H1 (cell line): ENCODE results near the gene TSC2. TPM values are rescaled to one million over a fixed set of nuclear protein-coding genes. Genes with fewer than 3 reads are reported as not detected.

Experiments used
- CTCF ChIA-PET: fragments of 300-600 bp; sonication (Branson Sonifier 250); formaldehyde crosslinking; loops from one replicate; lab custom pipeline; 2021; ENCODE audit not compliant: partially characterized antibody; lab: Charles Lee
- POLR2A ChIA-PET: fragments of 300-600 bp; sonication (Branson Sonifier 250); formaldehyde crosslinking; loops from one replicate; lab custom pipeline; 2021; ENCODE audit warnings: inconsistent platforms; ENCODE audit not compliant: partially characterized antibody; lab: Charles Lee
- DNase-seq, 2 experiments: peaks; one replicate each; pipeline versions ENCODE4 v3.0.0 to v3.0.0-alpha.2; 2010 to 2022; ENCODE audit warnings: low spot score in 2 of 2, low read depth in 1 of 2, mixed read lengths in 1 of 2
- FAIRE-seq: peaks from 2 replicates; lab custom pipeline; 2011; peaks lifted over from hg19 to GRCh38; lab: Jason Lieb, UNC
- H2AFZ ChIP-seq: 2 replicates; pipeline ENCODE4 v1.8.1; 2012; ENCODE audit warnings: low read length, inconsistent platforms
- H2AK5ac ChIP-seq: 2 replicates; pipeline ENCODE4 v1.6.1; 2013; ENCODE audit warnings: low read depth, low read length
- H2BK120ac ChIP-seq: replicated peaks from 2 replicates; pipeline ENCODE3; 2013; ENCODE audit warnings: low read depth, low read length, inconsistent platforms
- H2BK12ac ChIP-seq: 2 replicates; pipeline ENCODE4 v1.6.1; 2013; ENCODE audit warnings: low read depth, low read length
- H2BK15ac ChIP-seq: 2 replicates; pipeline ENCODE4 v1.6.1; 2013; ENCODE audit warnings: low read length
- H2BK20ac ChIP-seq: 2 replicates; pipeline ENCODE4 v1.6.1; 2013; ENCODE audit warnings: low read length
- H2BK5ac ChIP-seq: 2 replicates; pipeline ENCODE4 v1.6.1; 2013; ENCODE audit warnings: low read depth, low read length
- H3K14ac ChIP-seq: 2 replicates; pipeline ENCODE4 v1.6.1; 2013; ENCODE audit warnings: inconsistent platforms; ENCODE audit not compliant: insufficient read length
- H3K18ac ChIP-seq: 2 replicates; pipeline ENCODE4 v1.6.1; 2013; ENCODE audit warnings: low read length; ENCODE audit errors: extremely low read depth
- H3K23ac ChIP-seq: 2 replicates; pipeline ENCODE4 v1.6.1; 2013; ENCODE audit warnings: inconsistent platforms; ENCODE audit not compliant: insufficient read length
- H3K23me2 ChIP-seq: 2 replicates; pipeline ENCODE4 v1.6.1; 2013; ENCODE audit warnings: low read depth, low read length
- H3K27ac ChIP-seq: 2 replicates; pipeline ENCODE4 v1.6.1; 2011; ENCODE audit warnings: low read depth, low read length, inconsistent platforms
- H3K27me3 ChIP-seq, 4 experiments: replicated peaks in 1 of 4; 1 replicate in 1 of 4; 2 replicates in 3 of 4; pipeline versions ENCODE4 v1.6.1 to v1.8.1; 2011 to 2013; ENCODE audit warnings: low read length in 3 of 4, mild to moderate bottlenecking in 3 of 4, inconsistent platforms in 2 of 4, mixed read lengths in 2 of 4, moderate library complexity in 1 of 4; ENCODE audit not compliant: control insufficient read depth in 3 of 4, insufficient read depth in 3 of 4; ENCODE audit errors: extremely low read depth in 1 of 4
- H3K36me3 ChIP-seq, 4 experiments: 2 replicates each; pipeline versions ENCODE4 v1.6.1 to v1.8.1; 2011 to 2013; ENCODE audit warnings: mild to moderate bottlenecking in 4 of 4, low read length in 3 of 4, moderate library complexity in 2 of 4, control low read depth in 1 of 4, inconsistent platforms in 1 of 4; ENCODE audit not compliant: insufficient read depth in 4 of 4, control insufficient read depth in 2 of 4
- H3K4ac ChIP-seq: replicated peaks from 2 replicates; pipeline ENCODE3; 2013; ENCODE audit warnings: low read length, low read depth, mixed read lengths, inconsistent platforms; ENCODE audit not compliant: insufficient read length
- H3K4me1 ChIP-seq, 4 experiments: replicated peaks in 1 of 4; 1 replicate in 1 of 4; 2 replicates in 3 of 4; pipeline versions ENCODE4 v1.6.1 to v1.8.1; 2011 to 2013; ENCODE audit warnings: low read length in 3 of 4, inconsistent platforms in 2 of 4, mixed read lengths in 1 of 4; ENCODE audit not compliant: insufficient read depth in 4 of 4, control insufficient read depth in 3 of 4
- H3K4me2 ChIP-seq, 2 experiments: 2 replicates each; pipeline versions ENCODE4 v1.6.1 to v1.8.1; 2011 to 2013; ENCODE audit warnings: low read depth in 2 of 2, low read length in 2 of 2, control low read depth in 1 of 2, inconsistent platforms in 1 of 2, mild to moderate bottlenecking in 1 of 2; ENCODE audit not compliant: insufficient read depth in 1 of 2
- H3K4me3 ChIP-seq, 4 experiments: fragments of 200-600, 300-600 bp in 1 of 4; sonication (generic), shearing (Covaris generic), sonication (Bioruptor Twin) in 1 of 4; 2 replicates each; pipeline versions ENCODE4 v1.5.1 to v1.8.1; 2011 to 2016; ENCODE audit warnings: low read length in 4 of 4, low read depth in 3 of 4, control low read depth in 2 of 4, inconsistent platforms in 2 of 4, mild to moderate bottlenecking in 2 of 4, mixed read lengths in 1 of 4, moderate library complexity in 1 of 4; ENCODE audit not compliant: insufficient read depth in 2 of 4; ENCODE audit errors: extremely low read depth in 1 of 4
- H3K56ac ChIP-seq: replicated peaks from 2 replicates; pipeline ENCODE3; 2013; ENCODE audit warnings: low read depth, mild to moderate bottlenecking, mixed read lengths, low read length, inconsistent platforms; ENCODE audit not compliant: insufficient read length
- H3K79me1 ChIP-seq: 2 replicates; pipeline ENCODE4 v1.6.1; 2013; ENCODE audit warnings: low read depth, low read length, control low read depth
- H3K79me2 ChIP-seq, 2 experiments: 2 replicates each; pipeline versions ENCODE4 v1.6.1 to v1.8.1; 2012 to 2013; ENCODE audit warnings: low read length in 2 of 2, mild to moderate bottlenecking in 2 of 2, inconsistent platforms in 1 of 2; ENCODE audit not compliant: insufficient read depth in 2 of 2, control insufficient read depth in 1 of 2
- H3K9ac ChIP-seq, 4 experiments: replicated peaks in 1 of 4; 1 replicate in 1 of 4; 2 replicates in 3 of 4; pipeline versions ENCODE4 v1.6.1 to v1.8.1; 2011 to 2013; ENCODE audit warnings: low read depth in 3 of 4, low read length in 3 of 4, control low read depth in 2 of 4, mild to moderate bottlenecking in 2 of 4, moderate library complexity in 2 of 4, inconsistent platforms in 1 of 4; ENCODE audit errors: extremely low read depth in 1 of 4
- H3K9me3 ChIP-seq, 2 experiments: 2 replicates each; pipeline versions ENCODE4 v1.6.1 to v1.8.1; 2012 to 2013; ENCODE audit warnings: mild to moderate bottlenecking in 2 of 2, moderate library complexity in 2 of 2, control low read depth in 1 of 2, inconsistent platforms in 1 of 2, low read depth in 1 of 2, low read length in 1 of 2, mixed read lengths in 1 of 2; ENCODE audit not compliant: insufficient read depth in 2 of 2
- H4K20me1 ChIP-seq, 2 experiments: replicated peaks in 1 of 2; 2 replicates each; pipeline versions ENCODE3 to v1.8.1; 2011 to 2013; ENCODE audit warnings: inconsistent platforms in 2 of 2, low read length in 2 of 2, mild to moderate bottlenecking in 1 of 2; ENCODE audit not compliant: insufficient read depth in 2 of 2, control insufficient read depth in 1 of 2
- H4K5ac ChIP-seq: 2 replicates; pipeline ENCODE4 v1.6.1; 2013; ENCODE audit warnings: low read length, low read depth, mixed read lengths, inconsistent platforms; ENCODE audit not compliant: insufficient read length
- H4K8ac ChIP-seq: 2 replicates; pipeline ENCODE4 v1.8.0; 2013; ENCODE audit warnings: mild to moderate bottlenecking, moderate library complexity, low read length, inconsistent platforms; ENCODE audit not compliant: insufficient read depth; ENCODE audit errors: extremely low read depth
- H4K91ac ChIP-seq: replicated peaks from 2 replicates; pipeline ENCODE3; 2013; ENCODE audit warnings: low read length, mixed read lengths, inconsistent platforms; ENCODE audit not compliant: insufficient read length
- CEBPB ChIP-seq: IDR thresholded peaks from 2 replicates; pipeline ENCODE4 v1.6.1; 2012; ENCODE audit warnings: low read depth, low read length
- CHD1 ChIP-seq: IDR thresholded peaks from 2 replicates; pipeline ENCODE4 v1.6.1; 2012; ENCODE audit warnings: low read depth, low read length, improper control_type of control experiment
- HDAC6 ChIP-seq: IDR thresholded peaks from one replicate; pipeline ENCODE4 v1.7.1; 2012; ENCODE audit warnings: low read depth, mild to moderate bottlenecking, inconsistent platforms, low read length, moderate library complexity
- SP2 ChIP-seq: IDR thresholded peaks from 2 replicates; pipeline ENCODE4 v1.6.1; 2012; ENCODE audit warnings: mild to moderate bottlenecking, low read length, inconsistent platforms
- SP4 ChIP-seq: IDR thresholded peaks from 2 replicates; pipeline ENCODE4 v1.6.1; 2012; ENCODE audit warnings: low read length, inconsistent platforms
- SRF ChIP-seq: IDR thresholded peaks from 2 replicates; pipeline ENCODE4 v1.6.1; 2011; ENCODE audit warnings: mild to moderate bottlenecking, low read depth, low read length, moderate library complexity
- TAF1 ChIP-seq: IDR thresholded peaks from 2 replicates; pipeline ENCODE4 v1.6.1; 2011; ENCODE audit warnings: mild to moderate bottlenecking, low read depth, low read length
- TAF7 ChIP-seq: optimal IDR thresholded peaks from 2 replicates; pipeline ENCODE3; 2011; ENCODE audit warnings: low read depth, mild to moderate bottlenecking, inconsistent platforms, low read length, moderate library complexity, borderline replicate concordance
- USF2 ChIP-seq: IDR thresholded peaks from 2 replicates; pipeline ENCODE4 v1.6.1; 2011; ENCODE audit warnings: low read length, improper control_type of control experiment
- YY1 ChIP-seq: IDR thresholded peaks from 2 replicates; pipeline ENCODE4 v1.6.1; 2011; ENCODE audit warnings: low read depth, mild to moderate bottlenecking, low read length
- WGBS, 2 experiments: shearing (Covaris generic) in 1 of 2; methylation state at CpG; one replicate each; pipeline versions ENCODE4 v1.1.6 to v1.1.7; 2013 to 2015; ENCODE audit warnings: low lambda C conversion rate in 2 of 2, mixed read lengths in 2 of 2, inconsistent platforms in 1 of 2, low coverage in 1 of 2, missing lambda C conversion rate in 1 of 2; ENCODE audit not compliant: insufficient replicate concordance in 2 of 2, insufficient coverage in 1 of 2, insufficient read length in 1 of 2; ENCODE audit errors: extremely low coverage in 1 of 2, missing lambda C conversion rate in 1 of 2; 5-methylcytosine and 5-hydroxymethylcytosine counted together
- polyA plus RNA-seq, 7 experiments: library from polyadenylated mRNA; depleted of rRNA in 3 of 7; stranded (reverse) in 5 of 7; unstranded in 2 of 7; fragments of >200 nt in 5 of 7; fragments of 200-250 nt in 2 of 7; gene quantifications; 1 replicate in 5 of 7; 2 replicates in 1 of 7; 4 replicates in 1 of 7; pipeline versions ENCODE4 v1.2.1 to v1.2.3, GENCODE V29; 2011 to 2013; ENCODE audit warnings: missing spikeins in 2 of 7, mixed read lengths in 2 of 7
- total RNA-seq: library from RNA; stranded (reverse); fragmentation: NEBNext Ultra II Directional; extraction: Animal tissue kit (Norgen Biotek cat#: 25700); gene quantifications from 2 replicates; pipeline ENCODE4 v1.2.1, GENCODE V29; 2021
- TF ChIP-seq, protein P1 (sequence below): IDR thresholded peaks from 2 replicates; pipeline ENCODE4 v1.6.1; 2012; ENCODE audit warnings: inconsistent platforms

TSC2 gene
- total and polyA plus RNA-seq, 2 of the 8 experiments (the other 6 are each of a cell fraction or from before 2014, with no cell fraction given): 65.9 to 96.6 TPM

GRCh38 chr16:2083876-2084780 lies 36.3 kb downstream of the TSC2 start:
- Histone ChIP-seq H2AK5ac (no peak overlapping the region), H2AFZ (no peak overlapping the region), H2BK5ac (no peak overlapping the region), H4K20me1 (peaks cover 0 to 8% of the 10 kb centered on the region in 2 experiments), H2BK20ac (no peak overlapping the region), H4K8ac (no peak overlapping the region), H3K4me2 (no peak overlapping the region), H3K9me3 (no peaks in the 10 kb centered on the region), H3K27ac (no peak overlapping the region), H3K9ac (no peak overlapping the region), H3K79me1 (no peaks in the 10 kb centered on the region), H3K18ac (no peak overlapping the region), H3K23ac (no peak overlapping the region), H2BK120ac (no peak overlapping the region), H3K56ac (no peak overlapping the region), H2BK12ac (no peak overlapping the region), H2BK15ac (no peak overlapping the region), H3K14ac (no peak overlapping the region), H3K4me1 (no peaks in the 10 kb centered on the region), H3K23me2 (no peaks in the 10 kb centered on the region), H3K36me3 (peaks cover 0 to 39% (median 1%) of the 10 kb centered on the region in 4 experiments; a peak in 5 of 8 replicates), H3K4me3 (no peak overlapping the region), H3K79me2 (no peaks in the 10 kb centered on the region), H4K5ac (no peak overlapping the region), H3K4ac (no peak overlapping the region), H4K91ac (no peak overlapping the region), H3K27me3 (no peaks in the 10 kb centered on the region)
- ChIA-PET CTCF (interaction anchor here (0.9 to 3.3 kb wide), 6 partner anchors 11 to 80 kb away, joined by 3 to 14 read pairs (median 6); no protein-coding TSS in a partner anchor), POLR2A (interaction anchor here (1.7 to 3.6 kb wide), 7 partner anchors 7 to 80 kb away, joined by 4 to 11 read pairs (median 7); partner anchors contain the start of genes NTHL1, TRAF7 and TSC2)
- FAIRE-seq (no peak), DNase-seq (no peak)
- 91% methylated on average over 38 of the region's 44 CpGs; no CpG with 5 or more reads in 1 of the 2 experiments for WGBS, 2 experiments
- no peak for TF ChIP-seq YY1
- TF ChIP-seq SP4: no peak
- TF ChIP-seq USF2: no peak
- TF ChIP-seq TAF7: no peak
- no peak for TF ChIP-seq SRF
- no peak for TF ChIP-seq SP2
- TF ChIP-seq CEBPB: no peak
- TF ChIP-seq, protein P1, sequence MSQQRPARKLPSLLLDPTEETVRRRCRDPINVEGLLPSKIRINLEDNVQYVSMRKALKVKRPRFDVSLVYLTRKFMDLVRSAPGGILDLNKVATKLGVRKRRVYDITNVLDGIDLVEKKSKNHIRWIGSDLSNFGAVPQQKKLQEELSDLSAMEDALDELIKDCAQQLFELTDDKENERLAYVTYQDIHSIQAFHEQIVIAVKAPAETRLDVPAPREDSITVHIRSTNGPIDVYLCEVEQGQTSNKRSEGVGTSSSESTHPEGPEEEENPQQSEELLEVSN: no peak
- TF ChIP-seq HDAC6: no peak
- TF ChIP-seq TAF1: no peak
- TF ChIP-seq CHD1: no peak
